ENCODE measurements around the gene TRIM40.
"Not testable (repeated sequence)": the region's sequence is repeated elsewhere in the genome, so short reads cannot be mapped to it uniquely, and the experiment has no call there.

The TRIM40 gene

DNA sequence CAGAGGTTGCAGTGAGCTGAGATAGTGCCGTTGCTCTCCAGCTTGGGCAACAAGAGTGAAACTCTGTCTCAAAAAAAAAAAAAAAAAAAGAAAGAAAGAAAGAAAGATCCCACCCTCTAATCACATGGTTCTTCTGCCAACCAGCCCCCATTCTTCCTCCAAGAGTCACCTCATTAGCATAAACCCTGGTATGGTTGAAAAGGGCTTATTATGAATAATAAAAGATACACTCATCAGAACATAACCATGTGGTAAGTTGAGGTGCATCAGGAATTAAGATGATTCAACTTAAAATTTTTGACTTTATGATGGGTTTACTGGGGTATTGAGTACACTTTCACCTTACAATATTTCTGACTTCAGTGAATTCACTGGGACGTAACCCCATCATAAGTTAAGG lies 793 bp upstream of the TRIM40 start:
- H3K27ac ChIP-seq: no peak overlapping the region
- POLR2A ChIA-PET (ENCODE audit: low non-redundant PET): no interaction called here
- DNase-seq (ENCODE audit: low spot score): no peak
- TF ChIP-seq CTCF (conservative IDR thresholded peaks at IDR 0.05; ENCODE audit: low read depth): no peak
- CTCF ChIA-PET: no interaction called here

DNA sequence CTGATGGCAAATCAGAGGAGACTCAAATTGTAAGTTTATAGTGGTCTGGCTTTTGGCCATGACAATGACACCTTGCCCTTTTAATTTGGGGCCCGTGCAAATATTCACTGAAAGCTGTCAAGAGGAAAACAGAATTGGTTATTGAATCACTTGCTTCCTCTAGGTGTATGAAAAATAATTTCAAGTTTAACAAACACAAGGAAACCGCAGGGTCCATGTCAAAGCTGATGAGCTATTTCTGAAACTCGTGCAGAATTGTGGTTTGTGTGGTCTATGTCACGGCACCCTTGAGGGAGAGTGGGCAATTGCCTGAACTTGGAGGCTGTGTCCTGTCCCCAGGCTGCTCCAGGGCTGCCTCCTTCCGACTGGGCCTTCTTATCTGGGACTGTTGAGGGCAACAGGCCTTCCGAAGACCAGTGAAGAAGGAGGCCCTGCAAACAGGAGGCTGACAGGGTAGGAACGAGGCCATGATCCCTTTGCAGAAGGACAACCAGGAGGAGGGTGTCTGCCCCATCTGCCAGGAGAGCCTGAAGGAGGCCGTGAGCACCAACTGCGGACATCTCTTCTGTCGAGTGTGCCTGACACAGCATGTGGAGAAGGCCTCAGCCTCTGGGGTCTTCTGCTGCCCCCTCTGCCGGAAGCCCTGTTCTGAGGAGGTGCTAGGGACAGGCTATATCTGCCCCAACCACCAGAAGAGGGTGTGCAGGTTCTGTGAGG lies 788 bp downstream of the TRIM40 start:
- no peak overlapping the region for H3K27ac ChIP-seq
- ChIA-PET POLR2A (ENCODE audit: low non-redundant PET) (no interaction called here), CTCF (no interaction called here)
- TF ChIP-seq CTCF (conservative IDR thresholded peaks at IDR 0.05; ENCODE audit: low read depth): no peak
- no peak for DNase-seq (ENCODE audit: low spot score)

GRCh38 chr6:30140240-30140639 lies 4.3 kb downstream of the TRIM40 start:
- CTCF ChIA-PET; H3K27ac ChIP-seq; POLR2A ChIA-PET (ENCODE audit: low non-redundant PET); DNase-seq (ENCODE audit: low spot score): not testable (repeated sequence)

DNA sequence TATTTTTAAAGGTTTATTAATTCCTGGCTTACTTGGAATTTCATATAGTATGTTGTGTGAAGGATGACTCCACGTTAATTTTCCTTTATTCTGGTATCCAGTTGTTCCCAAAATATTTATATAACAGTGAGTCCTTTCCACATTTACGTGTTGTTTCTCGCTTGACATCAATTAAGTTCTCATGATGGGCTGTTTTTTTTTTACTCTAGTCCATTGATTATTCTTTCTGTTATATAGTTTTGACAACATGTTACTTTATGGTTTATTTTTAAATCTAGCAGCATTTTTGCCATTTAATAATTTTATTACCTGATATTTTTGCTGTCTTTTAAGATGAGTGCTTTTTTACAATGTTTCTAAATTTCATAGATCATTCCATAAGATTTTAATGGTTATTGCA lies 6.7 kb downstream of the TRIM40 start:
- DNase-seq (ENCODE audit: low spot score): no peak
- CTCF ChIA-PET: interaction anchor here (0.6 to 1.1 kb wide), 2 partner anchors 40 to 42 kb away, joined by 3 to 4 read pairs; no protein-coding TSS in a partner anchor
- no peak overlapping the region for H3K27ac ChIP-seq
- TF ChIP-seq CTCF (conservative IDR thresholded peaks at IDR 0.05; ENCODE audit: low read depth): no peak
- POLR2A ChIA-PET (ENCODE audit: low non-redundant PET): no interaction called here

DNA sequence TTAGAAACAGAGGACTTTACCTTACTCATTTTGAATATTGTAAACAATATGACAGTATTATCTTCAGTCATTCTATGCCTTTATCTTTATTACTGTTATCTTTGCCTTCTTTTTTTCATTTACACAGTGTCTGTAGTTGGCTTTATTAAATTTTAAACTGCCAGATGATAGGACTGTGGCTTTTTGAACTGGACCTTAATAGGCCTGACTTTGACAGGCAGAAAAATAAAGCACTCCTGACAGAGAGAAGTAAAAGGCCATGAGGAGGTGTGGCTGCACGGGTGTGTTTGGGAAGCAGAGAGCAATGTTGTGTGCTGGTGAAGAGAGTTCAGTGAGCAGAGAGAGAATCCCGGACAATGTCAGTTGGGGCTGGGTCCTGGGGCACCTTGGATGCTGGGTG lies 7.8 kb downstream of the TRIM40 start:
- no peak for DNase-seq (ENCODE audit: low spot score)
- no peak overlapping the region for H3K27ac ChIP-seq
- ChIA-PET CTCF (interaction anchor here (1.0 kb wide), 1 partner anchor 13 kb away, joined by 5 read pairs; no protein-coding TSS in a partner anchor), POLR2A (ENCODE audit: low non-redundant PET) (no interaction called here)
- no peak for TF ChIP-seq CTCF (conservative IDR thresholded peaks at IDR 0.05; ENCODE audit: low read depth)

GRCh38 chr6:30144811-30145210 lies 8.9 kb downstream of the TRIM40 start:
- ChIA-PET POLR2A (ENCODE audit: low non-redundant PET) (no interaction called here), CTCF (interaction anchor here (0.5 to 1.2 kb wide), 2 partner anchors 14 to 132 kb away, joined by 3 to 4 read pairs; no protein-coding TSS in a partner anchor)
- no peak for TF ChIP-seq CTCF (conservative IDR thresholded peaks at IDR 0.05; ENCODE audit: low read depth)
- H3K27ac ChIP-seq: no peak overlapping the region
- no peak for DNase-seq (ENCODE audit: low spot score)

- H3K27ac ChIP-seq: no peak overlapping the region
- no peak for TF ChIP-seq CTCF (conservative IDR thresholded peaks at IDR 0.05; ENCODE audit: low read depth)
- CTCF ChIA-PET: interaction anchor here (1.2 kb wide), 1 partner anchor 15 kb away, joined by 3 read pairs; no protein-coding TSS in a partner anchor
- POLR2A ChIA-PET (ENCODE audit: low non-redundant PET): no interaction called here
- no peak for DNase-seq (ENCODE audit: low spot score)
These were observed 9.9 kb downstream of the TRIM40 start for GRCh38 chr6:30145818-30146217.

Measured in RWPE1 (cell line).